Type B pancreatic cell (in vitro differentiated cells): ENCODE measurements around the gene SERINC2. TPM values are rescaled to one million over a fixed set of nuclear protein-coding genes. Genes with fewer than 3 reads are reported as not detected.
"Not testable (repeated sequence)": the region's sequence is repeated elsewhere in the genome, so short reads cannot be mapped to it uniquely, and the experiment has no call there.

Experiments
- DNase-seq: peaks from one replicate; pipeline ENCODE4 v3.0.0; 2021; ENCODE audit warnings: mixed read lengths; ENCODE audit not compliant: unreplicated experiment; ENCODE audit errors: extremely low spot score
- H3K27ac Mint-ChIP-seq: 2 replicates; pipeline ENCODE4 v1.8.0; 2021; ENCODE audit warnings: mild to moderate bottlenecking, mixed read lengths
- H3K27me3 Mint-ChIP-seq: 2 replicates; pipeline ENCODE4 v1.8.0; 2021; ENCODE audit warnings: mixed read lengths
- H3K36me3 Mint-ChIP-seq: 2 replicates; pipeline ENCODE4 v1.8.0; 2021; ENCODE audit warnings: mixed read lengths
- H3K4me1 Mint-ChIP-seq: one replicate; pipeline ENCODE4 v1.8.0; 2021; ENCODE audit warnings: mixed read lengths; ENCODE audit not compliant: unreplicated experiment
- H3K4me3 Mint-ChIP-seq: 2 replicates; pipeline ENCODE4 v1.8.0; 2021; ENCODE audit warnings: mild to moderate bottlenecking, mixed read lengths
- H3K9me3 Mint-ChIP-seq: 2 replicates; pipeline ENCODE4 v1.8.0; 2021; ENCODE audit warnings: mixed read lengths
- total RNA-seq: library from RNA; stranded (reverse); gene quantifications from 2 replicates; pipeline ENCODE4 v1.2.1, GENCODE V29; 2021; ENCODE audit warnings: low replicate concordance
- TF ChIP-seq, protein P1 (sequence below): fragments of 200-600 bp; sonication (generic); conservative IDR thresholded peaks from 2 replicates; pipeline ENCODE4 v1.5.0; 2021; ENCODE audit warnings: antibody characterized with exemption, mild to moderate bottlenecking

The SERINC2 gene
- total RNA-seq, 1 donor from 2014 or later: 77.7 TPM

GRCh38 chr1:31453384-31454079 is 40.5 kb downstream of the SERINC2 start:
- Mint-ChIP-seq H3K27ac (no peak overlapping the region), H3K9me3 (peaks cover 4% of the 10 kb centered on the region), H3K36me3 (no peaks in the 10 kb centered on the region), H3K4me3 (no peak overlapping the region), H3K4me1 (no peaks in the 10 kb centered on the region), H3K27me3 (peaks cover 4% of the 10 kb centered on the region)
- no peak for DNase-seq
- TF ChIP-seq, protein P1, sequence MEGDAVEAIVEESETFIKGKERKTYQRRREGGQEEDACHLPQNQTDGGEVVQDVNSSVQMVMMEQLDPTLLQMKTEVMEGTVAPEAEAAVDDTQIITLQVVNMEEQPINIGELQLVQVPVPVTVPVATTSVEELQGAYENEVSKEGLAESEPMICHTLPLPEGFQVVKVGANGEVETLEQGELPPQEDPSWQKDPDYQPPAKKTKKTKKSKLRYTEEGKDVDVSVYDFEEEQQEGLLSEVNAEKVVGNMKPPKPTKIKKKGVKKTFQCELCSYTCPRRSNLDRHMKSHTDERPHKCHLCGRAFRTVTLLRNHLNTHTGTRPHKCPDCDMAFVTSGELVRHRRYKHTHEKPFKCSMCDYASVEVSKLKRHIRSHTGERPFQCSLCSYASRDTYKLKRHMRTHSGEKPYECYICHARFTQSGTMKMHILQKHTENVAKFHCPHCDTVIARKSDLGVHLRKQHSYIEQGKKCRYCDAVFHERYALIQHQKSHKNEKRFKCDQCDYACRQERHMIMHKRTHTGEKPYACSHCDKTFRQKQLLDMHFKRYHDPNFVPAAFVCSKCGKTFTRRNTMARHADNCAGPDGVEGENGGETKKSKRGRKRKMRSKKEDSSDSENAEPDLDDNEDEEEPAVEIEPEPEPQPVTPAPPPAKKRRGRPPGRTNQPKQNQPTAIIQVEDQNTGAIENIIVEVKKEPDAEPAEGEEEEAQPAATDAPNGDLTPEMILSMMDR: no peak

DNA sequence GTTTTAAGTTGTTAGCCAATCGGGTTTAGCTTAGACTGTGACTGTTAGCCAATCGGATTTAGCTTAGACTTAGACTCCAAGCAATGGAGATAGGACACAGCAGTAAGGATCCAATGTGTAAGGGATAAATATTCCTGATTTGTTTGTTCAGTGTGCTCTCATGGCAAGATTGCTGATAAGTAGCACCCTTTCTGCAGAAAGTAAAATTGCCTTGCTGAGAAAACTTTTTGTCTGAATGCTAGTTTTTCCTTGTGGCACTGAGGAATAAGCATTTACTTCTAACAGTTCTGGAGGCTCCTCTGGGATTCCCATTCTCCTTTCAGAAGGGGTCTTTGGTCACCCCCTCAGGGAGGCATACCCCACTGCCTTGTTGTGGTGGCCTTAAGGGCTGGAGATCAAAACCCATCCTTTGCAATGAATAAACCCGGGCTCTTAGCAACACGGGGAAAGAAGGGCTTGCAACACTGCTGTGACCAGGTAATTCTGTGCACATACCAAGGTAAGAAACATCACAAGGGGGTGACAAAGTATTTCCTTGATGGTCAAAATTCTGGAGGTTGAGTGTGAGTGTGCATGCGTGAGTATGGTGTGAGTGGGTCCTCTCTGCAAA is 45.4 kb downstream of the SERINC2 start:
- H3K9me3 Mint-ChIP-seq: peaks cover 10% of the 10 kb centered on the region
- DNase-seq: no peak
- H3K4me1 Mint-ChIP-seq: no peaks in the 10 kb centered on the region
- no peak overlapping the region for H3K4me3 Mint-ChIP-seq
- H3K27me3 Mint-ChIP-seq: peaks cover 16% of the 10 kb centered on the region
- H3K27ac Mint-ChIP-seq: no peak overlapping the region
- TF ChIP-seq, protein P1: no peak
- no peaks in the 10 kb centered on the region for H3K36me3 Mint-ChIP-seq

GRCh38 chr1:31460027-31460426 is 47.0 kb downstream of the SERINC2 start:
- no peak for DNase-seq
- H3K4me1 Mint-ChIP-seq: no peaks in the 10 kb centered on the region
- H3K9me3 Mint-ChIP-seq: peaks cover 13% of the 10 kb centered on the region
- no peaks in the 10 kb centered on the region for H3K36me3 Mint-ChIP-seq
- peaks cover 16% of the 10 kb centered on the region for H3K27me3 Mint-ChIP-seq
- no peak overlapping the region for H3K4me3 Mint-ChIP-seq
- H3K27ac Mint-ChIP-seq: no peak overlapping the region
- TF ChIP-seq, protein P1: peak; percentile 34

- Mint-ChIP-seq H3K27me3 (peaks cover 3% of the 10 kb centered on the region), H3K4me3 (no peak overlapping the region), H3K4me1 (peaks cover 9% of the 10 kb centered on the region), H3K27ac (no peak overlapping the region), H3K36me3 (peaks cover 4% of the 10 kb centered on the region), H3K9me3 (peaks cover 20% of the 10 kb centered on the region)
- no peak for DNase-seq
- TF ChIP-seq, protein P1: no peak
Measured at GRCh38 chr1:31467005-31467674, 54.1 kb downstream of the SERINC2 start.

- no peak for DNase-seq
- H3K36me3 Mint-ChIP-seq: peaks cover 4% of the 10 kb centered on the region
- H3K4me1 Mint-ChIP-seq: peaks cover 11% of the 10 kb centered on the region
- H3K27ac Mint-ChIP-seq: peak overlapping the region; percentile 94
- H3K27me3 Mint-ChIP-seq: peaks cover 3% of the 10 kb centered on the region
- peaks cover 10% of the 10 kb centered on the region for H3K9me3 Mint-ChIP-seq
- TF ChIP-seq, protein P1: no peak
- H3K4me3 Mint-ChIP-seq: peak overlapping the region; percentile 39
Measured at GRCh38 chr1:31470794-31471315, 57.8 kb downstream of the SERINC2 start.

GRCh38 chr1:31471452-31472313 is 58.7 kb downstream of the SERINC2 start:
- H3K4me1 Mint-ChIP-seq: peaks cover 20% of the 10 kb centered on the region
- not testable (repeated sequence) for H3K9me3 Mint-ChIP-seq, H3K27me3 Mint-ChIP-seq, H3K36me3 Mint-ChIP-seq, DNase-seq
- peak overlapping the region; percentile 94 for H3K27ac Mint-ChIP-seq
- peak overlapping the region; percentile 39 for H3K4me3 Mint-ChIP-seq

DNA sequence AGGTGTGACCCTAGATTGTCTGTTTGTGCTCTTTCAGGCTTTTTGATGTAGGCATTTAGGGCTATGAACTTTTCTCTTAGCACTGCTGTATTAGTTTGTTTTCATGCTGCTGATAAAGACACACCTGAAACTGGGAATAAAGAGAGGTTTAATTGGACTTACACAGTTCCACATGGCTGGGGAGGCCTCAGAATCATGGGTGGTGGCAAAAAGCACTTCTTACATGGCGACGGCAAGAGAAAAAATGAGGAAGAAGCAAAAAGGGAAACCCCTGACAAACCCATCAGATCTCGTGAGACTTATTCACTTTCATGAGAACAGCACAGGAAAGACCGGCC is 59.3 kb downstream of the SERINC2 start:
- Mint-ChIP-seq H3K27ac (peak overlapping the region; percentile 94), H3K4me1 (peaks cover 26% of the 10 kb centered on the region), H3K4me3 (peak overlapping the region; percentile 39)
- not testable (repeated sequence) for H3K27me3 Mint-ChIP-seq, H3K36me3 Mint-ChIP-seq, H3K9me3 Mint-ChIP-seq, DNase-seq

- peaks cover 29% of the 10 kb centered on the region for H3K4me1 Mint-ChIP-seq
- not testable (repeated sequence) for H3K4me3 Mint-ChIP-seq, DNase-seq, H3K36me3 Mint-ChIP-seq, H3K9me3 Mint-ChIP-seq, H3K27ac Mint-ChIP-seq, H3K27me3 Mint-ChIP-seq
Measured at GRCh38 chr1:31472673-31473072, 59.7 kb downstream of the SERINC2 start.
